Astrocyte (in vitro differentiated cells and primary cell): ENCODE data around the gene HIRIP3. TPM values are rescaled to one million over a fixed set of nuclear protein-coding genes. Genes with fewer than 3 reads are reported as not detected.

ENCODE experiments used
- DNase-seq: peaks from one replicate; pipeline ENCODE4 v3.0.0-alpha.2; 2010; ENCODE audit warnings: low read depth
- FAIRE-seq: peaks from 2 replicates; lab custom pipeline; 2011; peaks lifted over from hg19 to GRCh38; lab: Jason Lieb, UNC
- H2AFZ ChIP-seq: 2 replicates; pipeline ENCODE4 v1.6.0; 2012; ENCODE audit warnings: low read depth, low read length, inconsistent platforms
- H3K27ac ChIP-seq: 2 replicates; pipeline ENCODE4 v1.5.1; 2011; ENCODE audit warnings: low read depth, low read length, inconsistent platforms
- H3K27me3 ChIP-seq: 2 replicates; pipeline ENCODE4 v1.6.0; 2011; ENCODE audit warnings: low read length, inconsistent platforms; ENCODE audit not compliant: insufficient read depth
- H3K36me3 ChIP-seq: 2 replicates; pipeline ENCODE4 v1.5.1; 2011; ENCODE audit warnings: low read length, inconsistent platforms; ENCODE audit not compliant: insufficient read depth
- H3K4me1 ChIP-seq: 2 replicates; pipeline ENCODE4 v1.5.1; 2011; ENCODE audit warnings: low read length, inconsistent platforms; ENCODE audit not compliant: insufficient read depth
- H3K4me2 ChIP-seq: 2 replicates; pipeline ENCODE4 v1.6.0; 2012; ENCODE audit warnings: low read length, inconsistent platforms
- H3K4me3 ChIP-seq: 2 replicates; pipeline ENCODE4 v1.5.1; 2011; ENCODE audit warnings: low read depth, mild to moderate bottlenecking, low read length, inconsistent platforms; ENCODE audit not compliant: insufficient read depth
- H3K79me2 ChIP-seq: 2 replicates; pipeline ENCODE4 v1.6.0; 2012; ENCODE audit warnings: mild to moderate bottlenecking, low read length, inconsistent platforms; ENCODE audit not compliant: insufficient read depth
- H3K9ac ChIP-seq: 2 replicates; pipeline ENCODE4 v1.6.0; 2012; ENCODE audit warnings: mild to moderate bottlenecking, low read length, inconsistent platforms
- H3K9me3 ChIP-seq: 2 replicates; pipeline ENCODE4 v1.5.1; 2012; ENCODE audit warnings: low read depth, mild to moderate bottlenecking, low read length, inconsistent platforms; ENCODE audit not compliant: insufficient read depth
- H4K20me1 ChIP-seq: 2 replicates; pipeline ENCODE4 v1.6.0; 2012; ENCODE audit warnings: low read length, inconsistent platforms; ENCODE audit not compliant: insufficient read depth
- H3K27ac Mint-ChIP-seq: one replicate; pipeline ENCODE4 v1.8.0; 2021; ENCODE audit warnings: mild to moderate bottlenecking, mixed read lengths; ENCODE audit not compliant: unreplicated experiment
- H3K27me3 Mint-ChIP-seq: one replicate; pipeline ENCODE4 v1.8.0; 2021; ENCODE audit warnings: low read depth, mixed read lengths; ENCODE audit not compliant: unreplicated experiment
- H3K36me3 Mint-ChIP-seq: one replicate; pipeline ENCODE4 v1.8.0; 2021; ENCODE audit warnings: low read depth, mixed read lengths; ENCODE audit not compliant: unreplicated experiment
- H3K4me1 Mint-ChIP-seq: one replicate; pipeline ENCODE4 v1.8.0; 2021; ENCODE audit warnings: low read depth, mixed read lengths; ENCODE audit not compliant: unreplicated experiment
- H3K4me3 Mint-ChIP-seq: one replicate; pipeline ENCODE4 v1.8.0; 2021; ENCODE audit warnings: mild to moderate bottlenecking, moderate library complexity, mixed read lengths; ENCODE audit not compliant: unreplicated experiment
- H3K9me3 Mint-ChIP-seq: one replicate; pipeline ENCODE4 v1.8.0; 2021; ENCODE audit warnings: mild to moderate bottlenecking, mixed read lengths; ENCODE audit not compliant: unreplicated experiment
- CTCF ChIP-seq: IDR thresholded peaks from 2 replicates; pipeline ENCODE4 v1.5.1; 2011; ENCODE audit warnings: low read depth, mild to moderate bottlenecking, inconsistent platforms, low read length, moderate library complexity; ENCODE audit not compliant: insufficient read depth
- EZH2 ChIP-seq: IDR thresholded peaks from 2 replicates; pipeline ENCODE4 v1.6.1; 2012; ENCODE audit warnings: mild to moderate bottlenecking, low read length, inconsistent platforms; ENCODE audit not compliant: insufficient read depth
- total RNA-seq: library from RNA; stranded (reverse); gene quantifications from 2 replicates; pipeline ENCODE4 v1.2.1, GENCODE V29; 2021

The HIRIP3 gene
- total RNA-seq, 1 donor from 2014 or later: 4.3 TPM

GRCh38 chr16:29972992-29973383 is 22.4 kb downstream of the HIRIP3 start:
- no peak for DNase-seq
- TF ChIP-seq EZH2: no peak
- no peak for TF ChIP-seq CTCF
- H4K20me1 ChIP-seq: peaks cover 36% of the 10 kb centered on the region
- Mint-ChIP-seq H3K9me3 (peaks cover 3% of the 10 kb centered on the region), H3K27ac (peak overlapping the region; percentile 38), H3K4me3 (peak overlapping the region; percentile 73), H3K36me3 (peaks cover 36% of the 10 kb centered on the region), H3K4me1 (peaks cover 17% of the 10 kb centered on the region), H3K27me3 (no peaks in the 10 kb centered on the region)
- H3K79me2 ChIP-seq: peaks cover 43% of the 10 kb centered on the region
- H3K36me3 ChIP-seq: peaks cover 11% of the 10 kb centered on the region
- no peak for FAIRE-seq
- H3K4me2 ChIP-seq: peak overlapping the region; percentile 14
- no peak overlapping the region for H3K9ac ChIP-seq
- H3K4me1 ChIP-seq: peaks cover 23% of the 10 kb centered on the region
- no peak overlapping the region for H3K27ac ChIP-seq
- H3K9me3 ChIP-seq: peaks cover 3% of the 10 kb centered on the region
- peak overlapping the region; percentile 64 for H2AFZ ChIP-seq
- H3K4me3 ChIP-seq: no peak overlapping the region
- H3K27me3 ChIP-seq: no peaks in the 10 kb centered on the region

- H3K36me3 ChIP-seq: peaks cover 10% of the 10 kb centered on the region
- FAIRE-seq: no peak
- Mint-ChIP-seq H3K4me3 (peak overlapping the region; percentile 69), H3K9me3 (peaks cover 3% of the 10 kb centered on the region), H3K36me3 (peaks cover 33% of the 10 kb centered on the region), H3K27ac (no peak overlapping the region), H3K4me1 (peaks cover 17% of the 10 kb centered on the region), H3K27me3 (no peaks in the 10 kb centered on the region)
- no peak for TF ChIP-seq CTCF
- TF ChIP-seq EZH2: no peak
- H3K27ac ChIP-seq: no peak overlapping the region
- peaks cover 23% of the 10 kb centered on the region for H3K4me1 ChIP-seq
- H3K4me3 ChIP-seq: no peak overlapping the region
- H3K9me3 ChIP-seq: peaks cover 3% of the 10 kb centered on the region
- no peak for DNase-seq
- no peaks in the 10 kb centered on the region for H3K27me3 ChIP-seq
- no peak overlapping the region for H2AFZ ChIP-seq
- H3K4me2 ChIP-seq: no peak overlapping the region
- H3K79me2 ChIP-seq: peaks cover 38% of the 10 kb centered on the region
- no peak overlapping the region for H3K9ac ChIP-seq
- H4K20me1 ChIP-seq: peaks cover 31% of the 10 kb centered on the region
Observed at GRCh38 chr16:29972500-29972899, 22.9 kb downstream of the HIRIP3 start.

- H2AFZ ChIP-seq: no peak overlapping the region
- Mint-ChIP-seq H3K9me3 (peaks cover 3% of the 10 kb centered on the region), H3K27me3 (no peaks in the 10 kb centered on the region), H3K36me3 (peaks cover 25% of the 10 kb centered on the region), H3K27ac (no peak overlapping the region), H3K4me3 (no peak overlapping the region), H3K4me1 (peaks cover 8% of the 10 kb centered on the region)
- DNase-seq (no peak), FAIRE-seq (no peak)
- H3K36me3 ChIP-seq: peaks cover 12% of the 10 kb centered on the region
- H3K9ac ChIP-seq: no peak overlapping the region
- no peak for TF ChIP-seq CTCF
- no peak for TF ChIP-seq EZH2
- H3K27me3 ChIP-seq: no peaks in the 10 kb centered on the region
- peaks cover 19% of the 10 kb centered on the region for H4K20me1 ChIP-seq
- peaks cover 3% of the 10 kb centered on the region for H3K9me3 ChIP-seq
- H3K79me2 ChIP-seq: peaks cover 26% of the 10 kb centered on the region
- no peak overlapping the region for H3K4me2 ChIP-seq
- H3K27ac ChIP-seq: no peak overlapping the region
- H3K4me1 ChIP-seq: peaks cover 15% of the 10 kb centered on the region
- H3K4me3 ChIP-seq: no peak overlapping the region
Observed at GRCh38 chr16:29971304-29971703, 24.1 kb downstream of the HIRIP3 start.
